ENCODE measurements around the gene HDAC11.

HDAC11 gene

DNA sequence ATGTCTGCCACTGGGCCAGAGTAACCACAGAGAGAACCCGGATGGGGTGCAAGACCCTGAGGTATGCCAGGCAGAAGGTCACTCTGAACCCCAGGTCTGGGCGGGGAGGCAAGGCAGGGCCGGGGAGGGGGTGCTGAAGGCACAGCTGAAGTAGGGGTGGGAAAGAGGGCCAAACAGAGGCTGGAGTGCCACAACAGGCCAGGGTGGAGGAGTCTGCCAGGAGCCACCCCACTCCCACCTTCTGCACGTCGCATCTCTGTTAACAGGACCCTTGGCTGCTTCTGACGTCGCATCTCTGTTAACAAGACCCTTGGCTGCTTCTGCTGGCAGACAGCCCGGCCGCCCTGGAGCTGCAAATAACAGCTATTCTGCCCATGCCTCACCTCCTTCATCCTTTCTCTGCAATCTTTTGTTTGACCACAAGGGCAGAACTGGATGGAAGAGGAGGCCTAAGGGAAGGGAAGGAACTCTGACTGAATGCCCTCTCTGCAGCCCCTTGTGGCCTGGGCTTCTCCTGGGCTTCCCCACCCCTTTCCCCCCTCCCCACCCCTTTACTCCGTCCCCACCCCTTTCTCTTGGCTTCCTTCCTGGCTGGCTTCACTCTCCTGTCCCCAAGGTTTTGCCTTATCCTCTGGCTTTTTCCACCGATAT is 48.2 kb downstream of the HDAC11 start:
- DNase-seq = no peak

DNA sequence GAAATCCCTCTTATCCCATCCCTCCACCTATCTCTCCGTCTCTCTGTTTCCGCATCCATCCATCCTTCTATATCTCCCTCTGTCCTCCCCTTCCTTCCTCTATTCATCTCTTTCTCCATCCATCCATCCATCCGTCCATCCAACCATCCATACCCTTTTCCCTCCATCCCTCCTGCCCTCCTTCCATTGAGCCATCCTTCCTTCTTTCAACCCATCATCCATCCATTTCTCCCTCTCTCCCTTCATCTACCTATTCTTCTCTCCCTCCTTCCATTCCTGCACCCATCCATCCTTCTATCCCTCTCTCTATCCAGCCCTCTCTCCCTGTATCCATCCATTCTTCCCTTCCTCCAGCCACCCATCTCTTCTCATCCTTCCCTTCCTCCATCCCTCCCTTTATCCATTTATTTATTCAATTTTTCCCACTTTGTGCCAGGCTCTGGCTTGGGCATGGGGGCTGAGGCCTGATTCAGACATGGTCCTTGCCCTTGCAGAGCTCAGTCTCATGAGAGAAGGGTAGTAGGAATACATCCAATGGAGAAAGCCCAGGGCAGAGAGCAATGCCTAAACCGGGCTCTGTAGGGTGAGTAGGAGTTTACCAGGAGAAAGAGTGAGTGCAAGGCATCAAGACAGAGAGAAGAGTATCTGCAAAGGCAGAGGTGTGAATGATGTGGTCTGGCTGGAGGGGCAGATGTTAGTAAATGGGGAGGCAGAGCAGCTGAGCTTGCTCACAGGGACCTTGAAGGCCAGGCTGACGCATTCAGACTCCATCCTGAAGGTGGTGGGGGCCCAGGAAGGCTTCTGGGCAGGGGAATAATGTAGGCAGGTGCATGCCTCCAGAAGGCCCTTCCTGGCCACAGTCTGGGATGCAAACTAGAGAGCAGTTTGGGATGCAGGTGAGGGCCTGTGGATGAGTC is 49.3 kb downstream of the HDAC11 start:
- DNase-seq = no peak

DNA sequence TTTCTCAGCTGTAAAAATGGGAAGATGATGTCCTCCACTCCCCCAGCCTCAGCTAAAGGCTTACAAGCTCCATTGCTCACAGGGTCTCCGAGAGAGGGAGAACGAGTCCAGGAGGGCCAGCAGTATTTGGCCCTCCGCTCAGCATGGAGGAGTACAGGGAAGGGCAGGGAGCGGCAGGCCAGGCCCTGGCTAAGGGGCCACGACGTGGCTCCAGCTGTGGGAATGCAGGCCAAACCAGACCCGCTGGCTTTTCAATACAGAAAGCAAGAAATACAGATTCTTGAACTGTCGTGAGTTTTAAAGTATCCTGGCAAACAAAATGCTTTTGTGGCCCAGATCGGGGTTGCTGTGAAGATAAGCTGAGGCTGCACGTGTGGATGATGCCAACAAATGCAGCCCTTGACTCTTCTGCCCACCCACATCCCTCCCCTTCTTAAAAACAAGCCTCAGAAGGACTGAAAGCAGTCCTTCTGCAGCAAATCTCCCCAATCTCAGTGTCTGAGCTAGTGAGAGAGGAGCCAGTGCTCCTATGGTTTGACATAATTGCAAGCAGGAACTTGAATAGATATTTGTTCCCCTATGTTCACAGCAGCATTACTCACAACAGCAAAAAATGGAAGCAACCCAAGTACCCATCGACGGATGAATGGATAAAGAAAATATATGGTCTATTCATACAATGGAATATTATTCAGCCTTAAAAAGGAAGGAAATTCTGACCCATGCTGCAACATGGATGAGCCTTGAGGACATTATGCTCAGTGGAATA is 50.3 kb downstream of the HDAC11 start:
- no peak for DNase-seq

GRCh38 chr3:13532085-13532484 is 52.0 kb downstream of the HDAC11 start:
- no peak for DNase-seq

DNA sequence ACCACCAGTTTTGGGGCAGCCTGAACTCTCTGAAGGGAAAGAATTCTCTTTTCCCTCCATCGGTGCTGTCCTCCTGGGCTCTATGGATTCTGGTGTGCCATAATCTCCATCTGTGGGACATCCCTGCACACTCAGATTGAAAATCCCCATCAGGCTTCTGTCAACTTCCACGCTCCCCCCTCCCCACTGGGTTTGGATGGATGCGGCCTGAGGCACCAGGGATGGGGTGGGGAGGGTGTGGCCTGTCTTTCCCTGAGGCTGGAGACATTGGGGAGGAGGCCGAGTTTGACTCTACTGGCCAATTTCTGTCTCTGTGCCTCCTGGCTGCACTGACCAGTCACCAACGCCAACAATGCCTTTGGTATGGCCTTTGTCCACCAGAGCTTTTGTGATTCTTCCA is 52.5 kb downstream of the HDAC11 start:
- no peak for DNase-seq

- no peak for DNase-seq
These were observed 53.8 kb downstream of the HDAC11 start for GRCh38 chr3:13533885-13534301.

DNA sequence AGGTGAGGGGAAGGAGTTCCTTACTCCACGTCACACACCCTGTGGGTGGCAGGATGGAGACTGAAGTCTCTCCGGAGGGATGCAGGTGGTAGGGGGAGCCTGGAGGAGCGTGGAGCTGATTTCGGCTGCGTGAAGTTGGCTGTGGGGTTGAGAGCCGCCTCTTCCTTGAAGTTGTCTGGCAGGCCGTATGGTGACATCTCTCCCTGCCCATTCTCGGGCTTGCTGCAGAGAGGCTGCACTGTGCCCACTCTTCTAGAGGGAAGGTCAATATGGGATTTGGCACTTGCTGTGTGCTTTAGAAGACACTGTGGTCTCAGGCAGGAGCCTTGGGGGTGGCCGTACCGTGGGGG is 55.4 kb downstream of the HDAC11 start:
- DNase-seq = no peak

DNA sequence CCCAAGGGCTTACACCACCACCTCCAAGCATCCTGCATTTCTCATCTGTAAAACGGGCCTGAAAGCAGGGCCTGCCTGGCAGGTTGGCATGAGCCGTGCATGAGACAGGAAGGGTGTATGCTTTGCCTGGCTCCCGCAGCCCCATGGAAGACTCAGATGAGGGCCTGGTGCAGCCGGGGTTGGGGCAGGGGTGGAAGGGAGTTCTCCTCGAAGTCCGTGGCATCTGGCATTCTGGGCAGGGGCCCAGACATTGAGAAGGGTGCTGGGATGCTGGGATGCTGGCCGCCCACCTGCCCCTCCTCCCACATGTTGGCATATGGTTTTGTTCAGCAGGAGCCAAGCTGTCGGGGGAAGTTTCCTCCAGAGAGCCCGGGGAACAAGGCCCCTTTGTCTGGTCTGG is 55.8 kb downstream of the HDAC11 start:
- DNase-seq = no peak

- no peak for DNase-seq
These were observed 56.3 kb downstream of the HDAC11 start for GRCh38 chr3:13536432-13536831.

GRCh38 chr3:13536832-13537231 is 56.7 kb downstream of the HDAC11 start:
- no peak for DNase-seq

DNA sequence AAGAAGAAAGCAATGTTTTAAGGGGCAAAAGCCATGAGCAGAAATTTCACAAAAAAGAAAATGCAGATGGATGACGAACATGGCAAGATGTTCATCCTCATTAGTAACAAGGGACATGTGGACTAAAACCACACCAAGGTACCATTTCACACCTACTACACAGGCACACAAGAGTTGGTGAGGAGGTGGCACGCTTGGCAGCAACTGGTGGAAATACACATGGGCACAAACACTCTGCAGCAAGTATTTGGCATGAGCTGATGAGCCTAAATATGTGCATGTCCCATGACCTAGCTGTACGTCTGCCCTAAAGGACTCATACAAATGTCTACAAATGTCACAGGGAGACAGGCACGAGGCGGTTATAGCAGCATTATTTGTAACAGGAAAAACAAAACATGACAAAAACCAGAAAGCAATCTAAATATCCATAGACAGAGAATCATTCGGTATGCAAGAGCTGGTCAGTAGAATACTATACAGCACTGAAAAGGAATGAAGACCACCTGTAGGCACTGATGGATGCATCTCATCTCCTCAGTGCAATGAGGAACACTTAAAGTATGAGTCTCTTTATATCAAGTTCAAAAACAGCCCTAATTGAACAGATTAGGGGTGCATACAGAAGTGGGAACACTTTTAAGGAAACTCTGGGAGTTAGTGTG is 57.3 kb downstream of the HDAC11 start:
- no peak for DNase-seq

DNA sequence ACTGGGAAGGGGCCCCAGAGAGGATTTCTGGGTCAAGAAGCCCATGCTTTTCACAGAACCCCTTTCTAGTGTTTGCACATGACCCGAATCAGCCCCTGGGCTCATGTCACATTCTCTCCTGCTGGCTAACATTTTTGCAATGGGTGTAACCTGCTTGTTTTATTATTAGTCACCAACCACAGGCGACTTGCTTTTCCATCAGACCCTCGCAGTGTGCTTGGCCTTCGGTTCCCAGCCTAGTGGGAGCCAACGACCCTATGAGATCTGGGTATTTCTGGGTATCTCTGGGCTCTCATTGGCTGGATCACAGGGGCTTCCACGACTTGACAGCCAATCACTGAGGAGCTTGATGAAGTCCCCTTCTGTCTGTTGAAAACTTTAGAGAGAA is 57.8 kb downstream of the HDAC11 start:
- no peak for DNase-seq

DNA sequence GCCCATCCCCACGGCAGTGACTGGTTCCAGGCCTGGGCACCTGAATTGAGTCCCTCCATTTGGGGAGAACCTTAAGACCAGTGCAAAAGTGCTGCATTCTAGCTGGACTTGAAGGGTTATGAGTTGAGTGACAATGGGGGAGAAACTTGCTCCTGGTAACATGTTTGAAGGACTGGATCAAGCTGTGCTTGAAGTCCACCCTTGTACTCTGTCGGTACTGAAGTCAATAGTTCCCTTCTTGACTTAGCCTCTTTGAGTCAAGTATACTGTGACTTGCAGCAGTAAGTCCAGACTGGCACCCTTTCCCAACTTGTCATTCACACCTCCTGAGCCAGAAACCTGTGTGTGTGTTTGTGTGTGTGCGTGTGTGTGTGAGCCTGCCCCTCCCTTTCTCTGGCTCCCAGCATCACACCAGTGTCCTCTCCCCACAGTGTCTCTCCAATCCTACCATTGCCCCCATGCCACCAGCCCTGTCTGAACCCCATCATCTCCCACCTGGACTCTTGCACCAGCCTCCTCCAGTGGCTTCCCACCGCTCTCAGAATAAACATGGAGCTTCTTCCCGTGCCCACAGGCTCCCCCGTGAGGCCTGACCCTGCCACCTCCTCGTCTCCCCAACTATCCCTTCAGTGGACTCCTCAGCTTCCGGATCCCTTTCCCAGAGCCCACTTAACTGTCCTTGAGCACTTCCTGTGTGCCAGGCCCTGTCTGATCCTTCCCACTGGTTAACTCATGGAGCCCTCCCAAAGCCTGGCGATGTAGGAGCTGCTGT is 58.6 kb downstream of the HDAC11 start:
- DNase-seq = no peak

- no peak for DNase-seq
These were observed 59.2 kb downstream of the HDAC11 start for GRCh38 chr3:13539292-13539638.

DNA sequence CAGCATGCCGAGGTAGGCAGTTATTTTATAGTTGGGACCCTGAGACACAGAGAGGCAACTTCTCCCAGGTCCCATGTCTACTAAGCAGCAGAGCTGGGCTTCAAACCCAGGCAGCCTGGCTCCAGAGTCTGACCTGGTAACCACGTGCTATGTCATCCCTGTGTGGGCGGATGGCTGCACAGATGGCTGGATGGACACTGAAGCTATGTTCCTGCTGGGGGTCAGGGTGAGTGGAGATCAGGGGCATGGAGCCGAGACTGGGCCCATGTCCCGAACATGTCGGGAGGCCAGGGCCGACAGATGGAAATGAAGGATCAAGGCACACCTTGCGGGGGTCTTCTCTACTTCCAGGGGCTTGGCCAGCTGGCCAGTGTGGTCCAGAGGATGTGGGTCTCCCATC is 59.6 kb downstream of the HDAC11 start:
- DNase-seq = no peak

DNA sequence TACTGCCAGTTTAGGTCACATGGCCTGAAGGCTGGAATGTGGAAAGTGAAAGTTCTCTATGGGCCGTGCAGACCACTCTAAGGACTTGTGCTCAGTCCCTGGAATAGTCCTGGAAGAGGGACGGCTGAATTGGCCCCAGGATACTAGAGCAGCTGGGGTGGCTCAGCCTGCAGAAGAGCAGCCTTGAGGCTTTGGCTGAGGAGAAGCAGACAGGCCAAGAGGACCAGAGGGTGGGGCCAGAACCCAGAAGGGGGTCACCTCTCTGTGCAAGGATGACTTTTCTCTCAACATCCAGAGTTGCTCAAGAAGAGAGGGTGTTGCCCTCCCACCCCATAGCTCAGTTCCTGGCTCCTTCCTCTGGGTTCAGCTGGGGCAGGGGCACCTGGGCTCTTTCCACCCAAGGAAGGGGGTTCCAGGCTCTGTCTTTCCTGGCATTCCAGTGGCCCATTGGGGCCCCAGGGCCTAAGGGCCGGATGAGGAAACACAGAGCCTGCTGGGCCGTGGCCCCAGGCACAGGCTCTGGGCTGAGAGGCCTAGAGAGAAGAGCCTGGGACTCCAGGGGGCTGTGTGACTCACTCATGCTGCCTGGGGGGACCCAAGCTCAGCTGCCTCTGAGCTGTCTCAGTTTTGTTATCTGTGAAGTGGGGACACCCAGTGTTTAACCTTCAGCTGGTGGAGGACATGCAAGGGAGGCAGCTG is 60.3 kb downstream of the HDAC11 start:
- no peak for DNase-seq

DNA sequence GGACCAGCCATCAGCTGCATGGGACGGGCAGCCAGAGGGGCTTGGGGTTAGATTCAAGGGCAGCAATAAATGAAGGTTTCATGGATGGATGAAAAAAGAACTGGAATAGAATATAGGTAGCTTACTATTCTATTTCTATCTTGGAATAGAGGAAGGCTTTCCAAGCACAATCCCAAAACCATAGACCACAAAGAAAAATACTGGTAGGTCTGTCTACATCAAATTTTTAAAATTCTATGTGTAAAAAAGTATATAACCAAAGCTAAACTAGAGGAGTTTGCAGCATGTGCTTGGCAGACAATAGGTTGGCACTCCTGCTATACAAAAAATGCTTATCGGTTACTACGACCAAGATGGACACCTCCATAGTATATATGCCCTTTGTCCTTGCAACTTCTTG is 61.6 kb downstream of the HDAC11 start:
- no peak for DNase-seq

DNA sequence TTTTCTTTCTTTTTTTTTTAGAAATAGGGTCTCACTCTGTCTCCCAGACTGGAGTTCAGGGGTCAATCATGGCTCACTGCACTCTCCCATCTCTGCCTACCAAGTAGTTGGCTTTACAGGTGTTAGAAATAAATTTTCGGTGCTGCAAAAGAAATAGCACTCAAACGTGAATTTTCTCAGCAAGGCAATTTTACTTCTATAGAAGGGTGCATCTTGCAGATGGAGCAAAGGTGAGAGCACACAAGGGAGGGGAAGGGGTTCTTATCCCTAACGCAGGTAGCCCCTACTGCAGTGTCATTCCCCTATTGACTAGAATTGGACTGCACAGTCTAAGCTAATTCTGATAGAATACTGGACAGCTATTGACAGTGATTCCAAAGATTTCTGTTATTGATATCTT is 62.0 kb downstream of the HDAC11 start:
- DNase-seq = no peak

- DNase-seq = no peak
These were observed 63.1 kb downstream of the HDAC11 start for GRCh38 chr3:13543253-13543652.

DNA sequence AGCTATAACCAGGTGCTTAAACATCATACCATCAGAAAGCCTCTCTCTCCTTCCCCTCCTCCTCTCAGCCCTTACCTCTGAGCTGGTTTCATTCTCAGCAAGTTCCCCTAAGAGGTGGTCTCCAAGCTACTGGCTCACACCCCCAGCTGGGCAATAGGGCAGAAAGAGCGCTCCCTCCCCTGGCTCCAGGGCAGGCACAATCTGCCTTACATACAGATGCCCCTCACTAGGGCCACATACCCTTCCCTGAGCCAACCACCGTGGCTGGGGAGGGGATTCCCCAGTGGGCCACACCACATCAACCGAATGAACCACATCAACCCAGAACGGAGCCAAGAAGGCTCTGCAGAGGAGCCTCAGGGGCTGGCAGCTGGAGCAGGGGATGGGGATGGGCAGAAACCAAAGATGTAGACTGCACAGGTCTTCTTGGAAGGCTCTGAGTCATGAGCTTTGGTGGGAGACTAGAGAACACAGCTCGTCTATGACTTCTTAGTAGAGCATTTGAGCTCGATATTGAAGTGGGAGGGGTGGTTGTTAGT is 64.3 kb downstream of the HDAC11 start:
- no peak for DNase-seq

- no peak for DNase-seq
These were observed 65.0 kb downstream of the HDAC11 start for GRCh38 chr3:13544951-13545651.

Measured in right forelimb (tissue), 1 donor.